Upper lobe of left lung (tissue), 4 donors: ENCODE measurements around the gene MALRD1.

Source experiments
- POLR2A ChIP-seq, 4 donors: fragments of 450-650 bp; IDR thresholded peaks; one replicate each; pipeline ENCODE4 v1.5.1; 2016 to 2017; ENCODE audit warnings: antibody characterized with exemption in 4 of 4, mild to moderate bottlenecking in 2 of 4
- TF ChIP-seq, protein P1 (sequence below), 6 experiments: fragments of 450-650 bp in 4 of 6; fragments of 200-600 bp in 2 of 6; sonication (generic) in 2 of 6; IDR thresholded peaks; one replicate each; pipeline ENCODE4 v1.5.1; 2016 to 2019; ENCODE audit warnings: antibody characterized with exemption in 6 of 6

DNA sequence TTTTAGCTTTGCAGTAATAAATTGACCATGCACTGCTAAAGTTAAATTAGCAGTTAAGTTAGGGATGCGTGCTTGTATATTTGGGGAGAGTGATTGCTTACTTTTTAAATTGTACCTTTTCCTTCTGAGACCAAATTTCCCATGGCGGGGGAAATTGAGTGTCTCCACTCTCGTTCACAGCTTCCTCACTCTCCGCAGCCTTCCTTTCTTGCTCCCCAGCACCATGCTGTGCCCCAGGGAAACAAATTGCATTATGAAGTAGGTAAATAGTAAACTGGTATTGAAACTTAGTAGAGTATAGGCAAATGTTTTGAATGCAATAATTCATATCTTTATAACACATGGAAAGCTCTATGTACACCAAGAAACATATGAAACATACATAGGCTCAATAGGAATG is 85.4 kb downstream of the MALRD1 start:
- TF ChIP-seq, protein P1, sequence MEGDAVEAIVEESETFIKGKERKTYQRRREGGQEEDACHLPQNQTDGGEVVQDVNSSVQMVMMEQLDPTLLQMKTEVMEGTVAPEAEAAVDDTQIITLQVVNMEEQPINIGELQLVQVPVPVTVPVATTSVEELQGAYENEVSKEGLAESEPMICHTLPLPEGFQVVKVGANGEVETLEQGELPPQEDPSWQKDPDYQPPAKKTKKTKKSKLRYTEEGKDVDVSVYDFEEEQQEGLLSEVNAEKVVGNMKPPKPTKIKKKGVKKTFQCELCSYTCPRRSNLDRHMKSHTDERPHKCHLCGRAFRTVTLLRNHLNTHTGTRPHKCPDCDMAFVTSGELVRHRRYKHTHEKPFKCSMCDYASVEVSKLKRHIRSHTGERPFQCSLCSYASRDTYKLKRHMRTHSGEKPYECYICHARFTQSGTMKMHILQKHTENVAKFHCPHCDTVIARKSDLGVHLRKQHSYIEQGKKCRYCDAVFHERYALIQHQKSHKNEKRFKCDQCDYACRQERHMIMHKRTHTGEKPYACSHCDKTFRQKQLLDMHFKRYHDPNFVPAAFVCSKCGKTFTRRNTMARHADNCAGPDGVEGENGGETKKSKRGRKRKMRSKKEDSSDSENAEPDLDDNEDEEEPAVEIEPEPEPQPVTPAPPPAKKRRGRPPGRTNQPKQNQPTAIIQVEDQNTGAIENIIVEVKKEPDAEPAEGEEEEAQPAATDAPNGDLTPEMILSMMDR (IDR thresholded peaks at IDR 0.05), result no peak
- TF ChIP-seq POLR2A (IDR thresholded peaks at IDR 0.05), result no peak
